NT2/D1 (cell line): Measurements from ENCODE around the gene ASB3.

Experiments
- DNase-seq: peaks from one replicate; pipeline ENCODE4 v3.0.0-alpha.2; 2011; ENCODE audit warnings: low read depth, low spot score
- H3K27me3 ChIP-seq: 2 replicates; pipeline ENCODE4 v1.6.0; 2011; ENCODE audit warnings: mild to moderate bottlenecking; ENCODE audit not compliant: insufficient read length, insufficient read depth
- H3K36me3 ChIP-seq: 2 replicates; pipeline ENCODE4 v1.6.1; 2011; ENCODE audit warnings: mild to moderate bottlenecking, low read length, mixed read lengths; ENCODE audit not compliant: insufficient read depth, insufficient read length
- H3K4me1 ChIP-seq: 2 replicates; pipeline ENCODE4 v1.5.1; 2011; ENCODE audit not compliant: insufficient read depth, insufficient read length
- H3K4me3 ChIP-seq: 2 replicates; pipeline ENCODE4 v1.5.1; 2011; ENCODE audit warnings: low read depth; ENCODE audit not compliant: insufficient read length
- H3K9ac ChIP-seq: 2 replicates; pipeline ENCODE4 v1.6.0; 2011; ENCODE audit warnings: low read depth; ENCODE audit not compliant: insufficient read length
- H3K9me3 ChIP-seq: 2 replicates; pipeline ENCODE4 v1.5.1; 2011; ENCODE audit warnings: mild to moderate bottlenecking, low read length; ENCODE audit not compliant: insufficient read depth
- SUZ12 ChIP-seq: IDR thresholded peaks from 2 replicates; pipeline ENCODE4 v1.6.1; 2011; ENCODE audit not compliant: insufficient read length, insufficient read depth; ENCODE audit errors: extremely low read depth
- YY1 ChIP-seq: IDR thresholded peaks from 2 replicates; pipeline ENCODE4 v1.6.1; 2011; ENCODE audit not compliant: insufficient read length, insufficient read depth
- ZNF274 ChIP-seq: IDR thresholded peaks from 2 replicates; pipeline ENCODE4 v1.6.1; 2011; ENCODE audit warnings: mild to moderate bottlenecking, low read depth, low read length

The ASB3 gene

GRCh38 chr2:53711271-53711780 lies 75.4 kb downstream of the ASB3 start:
- no peak for DNase-seq
- no peaks in the 10 kb centered on the region for H3K27me3 ChIP-seq
- TF ChIP-seq ZNF274 (no peak), YY1 (no peak), SUZ12 (no peak)

GRCh38 chr2:53708988-53709387 lies 77.8 kb downstream of the ASB3 start:
- no peak overlapping the region for H3K4me3 ChIP-seq
- no peaks in the 10 kb centered on the region for H3K4me1 ChIP-seq
- no peaks in the 10 kb centered on the region for H3K27me3 ChIP-seq
- peaks cover 23% of the 10 kb centered on the region for H3K36me3 ChIP-seq
- no peak for DNase-seq
- TF ChIP-seq SUZ12: no peak
- no peak for TF ChIP-seq YY1
- no peak for TF ChIP-seq ZNF274
- H3K9me3 ChIP-seq: peaks cover 27% of the 10 kb centered on the region
- H3K9ac ChIP-seq: no peak overlapping the region

More at GRCh38 chr2:53711271-53711780, 75.4 kb downstream of the ASB3 start:
- Histone ChIP-seq H3K9ac (no peak overlapping the region), H3K9me3 (peaks cover 27% of the 10 kb centered on the region), H3K4me1 (no peaks in the 10 kb centered on the region), H3K4me3 (no peak overlapping the region), H3K36me3 (peaks cover 33% of the 10 kb centered on the region)

DNA sequence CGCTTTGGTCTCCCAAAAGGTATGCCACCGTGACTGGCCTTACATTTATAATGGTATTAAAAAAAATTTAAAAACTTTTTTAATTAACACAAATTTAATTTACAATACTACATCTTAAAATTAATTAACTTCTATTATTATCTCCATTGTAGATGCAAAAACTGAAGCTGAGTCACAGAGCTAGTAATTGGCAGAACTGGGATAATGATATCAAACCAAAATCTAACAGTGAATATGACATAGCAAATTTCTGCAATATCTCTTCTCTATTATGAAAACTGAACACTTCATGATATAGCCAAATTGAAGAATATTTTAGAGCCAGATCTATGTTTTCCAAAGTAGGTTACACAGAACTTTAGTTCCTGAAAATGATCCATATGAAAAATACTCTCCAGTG lies 85.5 kb downstream of the ASB3 start:
- no peak for DNase-seq
- peaks cover 13% of the 10 kb centered on the region for H3K36me3 ChIP-seq
- no peaks in the 10 kb centered on the region for H3K27me3 ChIP-seq
- no peaks in the 10 kb centered on the region for H3K9me3 ChIP-seq
- no peak overlapping the region for H3K4me3 ChIP-seq
- no peak overlapping the region for H3K9ac ChIP-seq
- TF ChIP-seq ZNF274 (no peak), YY1 (no peak), SUZ12 (no peak)
- H3K4me1 ChIP-seq: no peaks in the 10 kb centered on the region

DNA sequence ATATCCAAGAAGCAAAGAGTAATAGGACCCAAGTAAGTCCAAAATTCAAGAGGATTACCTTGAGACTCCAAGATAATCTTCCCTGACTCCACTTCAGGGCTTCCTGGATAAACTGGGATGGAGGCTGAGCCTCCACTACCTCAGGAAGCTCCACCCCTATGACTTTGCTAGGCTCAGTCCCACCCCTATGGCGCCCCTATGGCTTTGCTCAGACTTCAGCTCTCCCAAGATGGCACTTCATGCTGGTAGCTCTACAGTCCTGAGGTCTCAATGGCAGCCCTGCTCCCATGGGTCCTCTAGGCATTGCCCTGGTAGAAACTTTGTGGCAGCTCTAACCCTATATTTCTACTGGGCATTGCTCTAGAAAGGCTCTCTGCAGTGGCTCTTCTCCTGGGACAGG lies 89.1 kb downstream of the ASB3 start:
- peaks cover 13% of the 10 kb centered on the region for H3K36me3 ChIP-seq
- H3K9me3 ChIP-seq: no peaks in the 10 kb centered on the region
- DNase-seq: no peak
- TF ChIP-seq ZNF274 (no peak), YY1 (no peak), SUZ12 (no peak)
- no peaks in the 10 kb centered on the region for H3K27me3 ChIP-seq
- H3K4me3 ChIP-seq: no peak overlapping the region
- no peaks in the 10 kb centered on the region for H3K4me1 ChIP-seq
- H3K9ac ChIP-seq: no peak overlapping the region

- no peaks in the 10 kb centered on the region for H3K9me3 ChIP-seq
- peaks cover 14% of the 10 kb centered on the region for H3K36me3 ChIP-seq
- H3K4me1 ChIP-seq: no peaks in the 10 kb centered on the region
- no peak for TF ChIP-seq SUZ12
- no peak for TF ChIP-seq YY1
- TF ChIP-seq ZNF274: no peak
- DNase-seq: no peak
- no peak overlapping the region for H3K4me3 ChIP-seq
- H3K27me3 ChIP-seq: no peaks in the 10 kb centered on the region
- H3K9ac ChIP-seq: no peak overlapping the region
These were observed 89.7 kb downstream of the ASB3 start for GRCh38 chr2:53697092-53697491.

DNA sequence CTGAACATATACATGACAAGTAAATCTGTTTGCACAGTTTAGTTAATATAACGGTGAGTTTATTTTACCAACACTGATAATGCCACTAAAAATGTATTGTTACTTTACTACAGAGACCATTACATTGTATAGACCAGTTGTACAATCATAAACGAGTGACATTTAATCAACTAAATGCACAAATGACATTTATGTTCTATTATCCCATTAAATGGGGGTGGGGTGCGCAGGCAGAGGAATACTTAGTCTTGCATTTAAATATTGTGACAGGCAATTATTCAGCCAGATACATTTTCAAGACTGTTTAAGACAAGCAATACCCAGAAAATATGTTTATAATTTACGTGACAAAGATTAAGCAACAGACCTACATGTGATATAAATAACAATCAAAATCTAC lies 91.2 kb downstream of the ASB3 start:
- H3K9ac ChIP-seq: no peak overlapping the region
- peaks cover 16% of the 10 kb centered on the region for H3K36me3 ChIP-seq
- no peak for TF ChIP-seq YY1
- no peak for TF ChIP-seq SUZ12
- TF ChIP-seq ZNF274: no peak
- H3K4me3 ChIP-seq: no peak overlapping the region
- DNase-seq: no peak
- no peaks in the 10 kb centered on the region for H3K9me3 ChIP-seq
- H3K4me1 ChIP-seq: no peaks in the 10 kb centered on the region
- H3K27me3 ChIP-seq: no peaks in the 10 kb centered on the region

DNA sequence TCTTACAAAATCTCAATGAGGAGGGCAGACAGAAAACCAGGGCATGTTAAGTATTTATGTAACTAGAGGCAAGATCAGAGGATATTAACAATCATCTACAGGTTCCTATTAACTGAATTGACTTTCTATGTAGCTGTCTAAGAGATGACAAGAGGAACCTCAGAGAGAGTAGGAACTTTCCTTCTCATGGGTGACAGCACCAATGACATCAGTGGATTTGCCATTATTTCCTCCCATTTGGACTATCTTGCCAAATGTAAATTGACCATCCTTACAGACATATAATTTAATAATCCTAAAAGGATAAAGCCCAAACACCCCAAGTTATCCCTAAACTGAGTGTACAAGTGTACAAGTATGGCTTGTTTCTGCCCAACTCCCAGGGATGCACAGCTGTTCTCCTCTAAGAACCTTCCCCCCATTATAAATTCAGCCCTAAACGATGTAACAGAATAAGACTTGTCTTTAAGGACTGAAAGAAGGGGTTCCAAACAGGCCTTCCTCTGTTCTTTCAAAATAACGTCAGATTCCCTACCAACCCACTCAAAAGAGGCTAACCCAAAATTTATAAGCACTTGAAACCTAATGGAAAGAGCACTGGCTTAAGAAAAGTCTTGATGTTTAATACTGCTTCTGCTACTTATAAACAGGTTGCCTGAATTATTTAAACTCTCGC lies 92.5 kb downstream of the ASB3 start:
- Histone ChIP-seq H3K9ac (no peak overlapping the region), H3K36me3 (peaks cover 8% of the 10 kb centered on the region), H3K4me1 (no peaks in the 10 kb centered on the region), H3K27me3 (no peaks in the 10 kb centered on the region), H3K4me3 (no peak overlapping the region), H3K9me3 (no peaks in the 10 kb centered on the region)
- TF ChIP-seq ZNF274 (no peak), YY1 (no peak), SUZ12 (no peak)
- DNase-seq: no peak
